HepG2 (cell line): ENCODE data around the gene PFKFB2. TPM values are rescaled to one million over a fixed set of nuclear protein-coding genes. Genes with fewer than 3 reads are reported as not detected.
A peak's percentile ranks its signal among the peaks of the same experiment; 100 is the strongest.

ENCODE experiments used
- ETV6 ChIP-seq: sonication (generic); formaldehyde crosslinking; conservative IDR thresholded peaks from 2 replicates; pipeline ENCODE4 v1.4.0; 2020; ENCODE audit warnings: missing genetic modification reagents
- GTF2F1 ChIP-seq: fragments of 150-350 bp; IDR thresholded peaks from 2 replicates; pipeline ENCODE4 v1.6.1; 2014; ENCODE audit warnings: low read length
- NCOR1 ChIP-seq: fragments of 200-600 bp; sonication (generic); IDR thresholded peaks from 2 replicates; pipeline ENCODE4 v1.7.0; 2017; ENCODE audit warnings: antibody characterized with exemption, low read length, borderline replicate concordance
- POLR2AphosphoS5 ChIP-seq: IDR thresholded peaks from 2 replicates; pipeline ENCODE4 v1.6.1; 2012; ENCODE audit warnings: low read depth, low read length
- ZNF121 ChIP-seq: sonication (generic); formaldehyde crosslinking; IDR thresholded peaks from 2 replicates; pipeline ENCODE4 v1.5.0; 2020; ENCODE audit warnings: mild to moderate bottlenecking, missing genetic modification reagents
- ZNF24 ChIP-seq: fragments of 450-650 bp; IDR thresholded peaks from 2 replicates; pipeline ENCODE4 v1.6.1; 2017; ENCODE audit warnings: antibody characterized with exemption, mild to moderate bottlenecking
- ZNF746 ChIP-seq: sonication (generic); formaldehyde crosslinking; IDR thresholded peaks from 2 replicates; pipeline ENCODE4 v1.8.0; 2022; ENCODE audit warnings: mild to moderate bottlenecking, missing genetic modification reagents
- ZNF790 ChIP-seq: sonication (generic); formaldehyde crosslinking; IDR thresholded peaks from 2 replicates; pipeline ENCODE4 v1.8.0; 2022; ENCODE audit warnings: missing genetic modification reagents, mild to moderate bottlenecking, borderline replicate concordance
- ZNF83 ChIP-seq: sonication (generic); formaldehyde crosslinking; IDR thresholded peaks from 2 replicates; pipeline ENCODE4 v1.4.0; 2020; ENCODE audit warnings: missing genetic modification reagents, mild to moderate bottlenecking, borderline replicate concordance
- polyA plus RNA-seq, 8 experiments: library from polyadenylated mRNA; depleted of rRNA in 3 of 8; stranded (reverse) in 7 of 8; unstranded in 1 of 8; fragments of >200 nt; fragmentation: Illumina TruSeq in 4 of 8; extraction: Trizol in 4 of 8; gene quantifications; 2 replicates each; pipeline versions ENCODE4 v1.2.1 to v1.2.3, GENCODE V29; 2011 to 2016; ENCODE audit warnings: low read depth in 4 of 8, missing spikeins in 1 of 8, mixed read lengths in 1 of 8; ENCODE audit not compliant: insufficient read depth in 1 of 8
- total RNA-seq, 5 experiments: library from RNA; depleted of rRNA; stranded (reverse); fragments of >200 nt; fragmentation: Illumina TruSeq; extraction: Trizol; gene quantifications; 2 replicates each; pipeline ENCODE4 v1.2.3, GENCODE V29; 2016; ENCODE audit warnings: low read depth in 1 of 5
- TF ChIP-seq, protein P1 (sequence below): fragments of 450-650 bp; IDR thresholded peaks from 2 replicates; pipeline ENCODE4 v1.6.1; 2017; ENCODE audit warnings: mild to moderate bottlenecking
- TF ChIP-seq, protein P2 (sequence below): sonication (generic); formaldehyde crosslinking; IDR thresholded peaks from 2 replicates; pipeline ENCODE4 v1.4.0; 2020; ENCODE audit warnings: missing genetic modification reagents, borderline replicate concordance
- TF ChIP-seq, protein P3 (sequence below): sonication (generic); formaldehyde crosslinking; IDR thresholded peaks from 2 replicates; pipeline ENCODE4 v1.4.0; 2020; ENCODE audit warnings: mild to moderate bottlenecking, missing genetic modification reagents
- TF ChIP-seq, protein P4 (sequence below): sonication (generic); formaldehyde crosslinking; IDR thresholded peaks from 2 replicates; pipeline ENCODE4 v1.9.0; 2021; ENCODE audit warnings: missing genetic modification reagents, borderline replicate concordance
- TF ChIP-seq, protein P5 (sequence below): sonication (generic); formaldehyde crosslinking; IDR thresholded peaks from 2 replicates; pipeline ENCODE4 v1.5.0; 2020; ENCODE audit warnings: missing genetic modification reagents
- TF ChIP-seq, protein P6 (sequence below): sonication (generic); formaldehyde crosslinking; IDR thresholded peaks from 2 replicates; pipeline ENCODE4 v1.5.0; 2020; ENCODE audit warnings: mild to moderate bottlenecking, missing genetic modification reagents, moderate library complexity

The PFKFB2 gene
- total and polyA plus RNA-seq, 2 of the 13 experiments (the other 11 are each of a cell fraction or from before 2014, with no cell fraction given), result 4.6 to 10.6 TPM

DNA sequence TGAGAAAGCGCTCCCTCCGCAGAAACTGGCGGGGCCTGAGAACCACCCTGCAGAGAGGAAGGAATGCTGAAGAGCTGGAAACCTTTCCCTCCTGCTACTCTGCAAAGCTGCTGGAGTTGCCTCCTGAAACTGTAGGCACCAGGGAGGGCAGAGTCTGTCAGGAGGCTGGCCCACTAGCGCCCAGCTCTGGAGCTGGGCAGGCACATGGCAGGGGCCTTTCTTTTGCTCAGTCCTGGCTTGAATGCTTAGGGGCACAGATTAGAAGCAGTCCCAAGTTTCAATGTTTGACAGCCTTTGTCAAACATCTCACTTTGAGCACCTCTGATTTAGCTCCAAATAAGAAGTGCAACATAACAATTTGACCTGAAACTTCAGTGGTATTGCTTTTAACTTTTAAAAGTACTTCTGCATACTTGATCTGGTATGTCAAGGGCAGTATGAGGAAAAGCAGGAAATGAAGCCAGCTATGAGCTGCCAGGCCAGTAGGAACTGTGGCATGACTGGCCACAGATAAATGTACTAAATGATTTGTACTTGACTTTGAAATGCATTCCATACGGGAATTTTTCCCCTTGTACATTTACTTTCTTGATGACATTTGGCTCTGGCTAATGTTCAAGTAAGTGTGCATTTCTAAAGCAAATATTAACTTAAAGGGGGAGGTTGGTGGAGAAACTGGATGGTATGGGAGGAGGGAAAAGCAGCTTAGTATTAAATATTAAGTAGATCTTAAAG lies 27.8 kb upstream of the PFKFB2 start (continued):
- TF ChIP-seq, protein P1, sequence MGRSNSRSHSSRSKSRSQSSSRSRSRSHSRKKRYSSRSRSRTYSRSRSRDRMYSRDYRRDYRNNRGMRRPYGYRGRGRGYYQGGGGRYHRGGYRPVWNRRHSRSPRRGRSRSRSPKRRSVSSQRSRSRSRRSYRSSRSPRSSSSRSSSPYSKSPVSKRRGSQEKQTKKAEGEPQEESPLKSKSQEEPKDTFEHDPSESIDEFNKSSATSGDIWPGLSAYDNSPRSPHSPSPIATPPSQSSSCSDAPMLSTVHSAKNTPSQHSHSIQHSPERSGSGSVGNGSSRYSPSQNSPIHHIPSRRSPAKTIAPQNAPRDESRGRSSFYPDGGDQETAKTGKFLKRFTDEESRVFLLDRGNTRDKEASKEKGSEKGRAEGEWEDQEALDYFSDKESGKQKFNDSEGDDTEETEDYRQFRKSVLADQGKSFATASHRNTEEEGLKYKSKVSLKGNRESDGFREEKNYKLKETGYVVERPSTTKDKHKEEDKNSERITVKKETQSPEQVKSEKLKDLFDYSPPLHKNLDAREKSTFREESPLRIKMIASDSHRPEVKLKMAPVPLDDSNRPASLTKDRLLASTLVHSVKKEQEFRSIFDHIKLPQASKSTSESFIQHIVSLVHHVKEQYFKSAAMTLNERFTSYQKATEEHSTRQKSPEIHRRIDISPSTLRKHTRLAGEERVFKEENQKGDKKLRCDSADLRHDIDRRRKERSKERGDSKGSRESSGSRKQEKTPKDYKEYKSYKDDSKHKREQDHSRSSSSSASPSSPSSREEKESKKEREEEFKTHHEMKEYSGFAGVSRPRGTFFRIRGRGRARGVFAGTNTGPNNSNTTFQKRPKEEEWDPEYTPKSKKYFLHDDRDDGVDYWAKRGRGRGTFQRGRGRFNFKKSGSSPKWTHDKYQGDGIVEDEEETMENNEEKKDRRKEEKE, result no peak
- TF ChIP-seq ZNF24 (no peak), ETV6 (CRISPR knock-in tag) (no peak), ZNF746 (CRISPR knock-in tag) (no peak), ZNF83 (CRISPR knock-in tag) (no peak), ZNF790 (CRISPR knock-in tag) (no peak), NCOR1 (peak; percentile 74; the same call in 1 of the 2 replicates), POLR2AphosphoS5 (no peak), ZNF121 (CRISPR knock-in tag) (no peak), GTF2F1 (no peak)
- TF ChIP-seq, protein P2, sequence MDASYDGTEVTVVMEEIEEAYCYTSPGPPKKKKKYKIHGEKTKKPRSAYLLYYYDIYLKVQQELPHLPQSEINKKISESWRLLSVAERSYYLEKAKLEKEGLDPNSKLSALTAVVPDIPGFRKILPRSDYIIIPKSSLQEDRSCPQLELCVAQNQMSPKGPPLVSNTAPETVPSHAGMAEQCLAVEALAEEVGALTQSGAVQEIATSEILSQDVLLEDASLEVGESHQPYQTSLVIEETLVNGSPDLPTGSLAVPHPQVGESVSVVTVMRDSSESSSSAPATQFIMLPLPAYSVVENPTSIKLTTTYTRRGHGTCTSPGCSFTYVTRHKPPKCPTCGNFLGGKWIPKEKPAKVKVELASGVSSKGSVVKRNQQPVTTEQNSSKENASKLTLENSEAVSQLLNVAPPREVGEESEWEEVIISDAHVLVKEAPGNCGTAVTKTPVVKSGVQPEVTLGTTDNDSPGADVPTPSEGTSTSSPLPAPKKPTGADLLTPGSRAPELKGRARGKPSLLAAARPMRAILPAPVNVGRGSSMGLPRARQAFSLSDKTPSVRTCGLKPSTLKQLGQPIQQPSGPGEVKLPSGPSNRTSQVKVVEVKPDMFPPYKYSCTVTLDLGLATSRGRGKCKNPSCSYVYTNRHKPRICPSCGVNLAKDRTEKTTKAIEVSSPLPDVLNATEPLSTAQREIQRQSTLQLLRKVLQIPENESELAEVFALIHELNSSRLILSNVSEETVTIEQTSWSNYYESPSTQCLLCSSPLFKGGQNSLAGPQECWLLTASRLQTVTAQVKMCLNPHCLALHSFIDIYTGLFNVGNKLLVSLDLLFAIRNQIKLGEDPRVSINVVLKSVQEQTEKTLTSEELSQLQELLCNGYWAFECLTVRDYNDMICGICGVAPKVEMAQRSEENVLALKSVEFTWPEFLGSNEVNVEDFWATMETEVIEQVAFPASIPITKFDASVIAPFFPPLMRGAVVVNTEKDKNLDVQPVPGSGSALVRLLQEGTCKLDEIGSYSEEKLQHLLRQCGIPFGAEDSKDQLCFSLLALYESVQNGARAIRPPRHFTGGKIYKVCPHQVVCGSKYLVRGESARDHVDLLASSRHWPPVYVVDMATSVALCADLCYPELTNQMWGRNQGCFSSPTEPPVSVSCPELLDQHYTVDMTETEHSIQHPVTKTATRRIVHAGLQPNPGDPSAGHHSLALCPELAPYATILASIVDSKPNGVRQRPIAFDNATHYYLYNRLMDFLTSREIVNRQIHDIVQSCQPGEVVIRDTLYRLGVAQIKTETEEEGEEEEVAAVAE (CRISPR knock-in tag), result no peak
- TF ChIP-seq, protein P3, sequence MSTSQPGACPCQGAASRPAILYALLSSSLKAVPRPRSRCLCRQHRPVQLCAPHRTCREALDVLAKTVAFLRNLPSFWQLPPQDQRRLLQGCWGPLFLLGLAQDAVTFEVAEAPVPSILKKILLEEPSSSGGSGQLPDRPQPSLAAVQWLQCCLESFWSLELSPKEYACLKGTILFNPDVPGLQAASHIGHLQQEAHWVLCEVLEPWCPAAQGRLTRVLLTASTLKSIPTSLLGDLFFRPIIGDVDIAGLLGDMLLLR (CRISPR knock-in tag), result no peak
- TF ChIP-seq, protein P4, sequence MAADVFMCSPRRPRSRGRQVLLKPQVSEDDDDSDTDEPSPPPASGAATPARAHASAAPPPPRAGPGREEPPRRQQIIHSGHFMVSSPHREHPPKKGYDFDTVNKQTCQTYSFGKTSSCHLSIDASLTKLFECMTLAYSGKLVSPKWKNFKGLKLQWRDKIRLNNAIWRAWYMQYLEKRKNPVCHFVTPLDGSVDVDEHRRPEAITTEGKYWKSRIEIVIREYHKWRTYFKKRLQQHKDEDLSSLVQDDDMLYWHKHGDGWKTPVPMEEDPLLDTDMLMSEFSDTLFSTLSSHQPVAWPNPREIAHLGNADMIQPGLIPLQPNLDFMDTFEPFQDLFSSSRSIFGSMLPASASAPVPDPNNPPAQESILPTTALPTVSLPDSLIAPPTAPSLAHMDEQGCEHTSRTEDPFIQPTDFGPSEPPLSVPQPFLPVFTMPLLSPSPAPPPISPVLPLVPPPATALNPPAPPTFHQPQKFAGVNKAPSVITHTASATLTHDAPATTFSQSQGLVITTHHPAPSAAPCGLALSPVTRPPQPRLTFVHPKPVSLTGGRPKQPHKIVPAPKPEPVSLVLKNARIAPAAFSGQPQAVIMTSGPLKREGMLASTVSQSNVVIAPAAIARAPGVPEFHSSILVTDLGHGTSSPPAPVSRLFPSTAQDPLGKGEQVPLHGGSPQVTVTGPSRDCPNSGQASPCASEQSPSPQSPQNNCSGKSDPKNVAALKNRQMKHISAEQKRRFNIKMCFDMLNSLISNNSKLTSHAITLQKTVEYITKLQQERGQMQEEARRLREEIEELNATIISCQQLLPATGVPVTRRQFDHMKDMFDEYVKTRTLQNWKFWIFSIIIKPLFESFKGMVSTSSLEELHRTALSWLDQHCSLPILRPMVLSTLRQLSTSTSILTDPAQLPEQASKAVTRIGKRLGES (CRISPR knock-in tag), result no peak
- TF ChIP-seq, protein P5, sequence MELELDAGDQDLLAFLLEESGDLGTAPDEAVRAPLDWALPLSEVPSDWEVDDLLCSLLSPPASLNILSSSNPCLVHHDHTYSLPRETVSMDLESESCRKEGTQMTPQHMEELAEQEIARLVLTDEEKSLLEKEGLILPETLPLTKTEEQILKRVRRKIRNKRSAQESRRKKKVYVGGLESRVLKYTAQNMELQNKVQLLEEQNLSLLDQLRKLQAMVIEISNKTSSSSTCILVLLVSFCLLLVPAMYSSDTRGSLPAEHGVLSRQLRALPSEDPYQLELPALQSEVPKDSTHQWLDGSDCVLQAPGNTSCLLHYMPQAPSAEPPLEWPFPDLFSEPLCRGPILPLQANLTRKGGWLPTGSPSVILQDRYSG, result no peak
- TF ChIP-seq, protein P6, sequence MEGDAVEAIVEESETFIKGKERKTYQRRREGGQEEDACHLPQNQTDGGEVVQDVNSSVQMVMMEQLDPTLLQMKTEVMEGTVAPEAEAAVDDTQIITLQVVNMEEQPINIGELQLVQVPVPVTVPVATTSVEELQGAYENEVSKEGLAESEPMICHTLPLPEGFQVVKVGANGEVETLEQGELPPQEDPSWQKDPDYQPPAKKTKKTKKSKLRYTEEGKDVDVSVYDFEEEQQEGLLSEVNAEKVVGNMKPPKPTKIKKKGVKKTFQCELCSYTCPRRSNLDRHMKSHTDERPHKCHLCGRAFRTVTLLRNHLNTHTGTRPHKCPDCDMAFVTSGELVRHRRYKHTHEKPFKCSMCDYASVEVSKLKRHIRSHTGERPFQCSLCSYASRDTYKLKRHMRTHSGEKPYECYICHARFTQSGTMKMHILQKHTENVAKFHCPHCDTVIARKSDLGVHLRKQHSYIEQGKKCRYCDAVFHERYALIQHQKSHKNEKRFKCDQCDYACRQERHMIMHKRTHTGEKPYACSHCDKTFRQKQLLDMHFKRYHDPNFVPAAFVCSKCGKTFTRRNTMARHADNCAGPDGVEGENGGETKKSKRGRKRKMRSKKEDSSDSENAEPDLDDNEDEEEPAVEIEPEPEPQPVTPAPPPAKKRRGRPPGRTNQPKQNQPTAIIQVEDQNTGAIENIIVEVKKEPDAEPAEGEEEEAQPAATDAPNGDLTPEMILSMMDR (CRISPR knock-in tag), result no peak
